Stomach (tissue), 9 donors: ENCODE measurements around the gene L3MBTL4. TPM values are rescaled to one million over a fixed set of nuclear protein-coding genes. Genes with fewer than 3 reads are reported as not detected.
A peak's percentile ranks its signal among the peaks of the same experiment; 100 is the strongest.
"Not testable (repeated sequence)": the region's sequence is repeated elsewhere in the genome, so short reads cannot be mapped to it uniquely, and the experiment has no call there.

Source experiments
- DNase-seq, 2 donors: peaks; one replicate each; pipeline versions ENCODE4 v3.0.0 to v3.0.0-alpha.2; 2013 to 2019
- H3K27ac ChIP-seq, 5 donors: fragments of 200-600 bp in 4 of 5; sonication (generic) in 4 of 5; one replicate each; pipeline ENCODE4 v1.5.1; 2013 to 2019; ENCODE audit warnings: mild to moderate bottlenecking in 1 of 5, moderate library complexity in 1 of 5
- H3K27me3 ChIP-seq, 3 donors: fragments of 200-600 bp; sonication (generic); one replicate each; pipeline ENCODE4 v1.5.1; 2017 to 2019; ENCODE audit warnings: mixed run types in 1 of 3
- H3K36me3 ChIP-seq, 4 donors: fragments of 200-600 bp; sonication (generic); 1 replicate in 3 of 4; 2 replicates in 1 of 4; pipeline ENCODE4 v1.5.1; 2016 to 2019
- H3K4me1 ChIP-seq, 4 donors: fragments of 200-600 bp; sonication (generic); one replicate each; pipeline ENCODE4 v1.5.1; 2016 to 2019
- H3K4me3 ChIP-seq, 4 donors: fragments of 200-600 bp; sonication (generic) in 3 of 4; one replicate each; pipeline ENCODE4 v1.5.1; 2016 to 2019; ENCODE audit warnings: mild to moderate bottlenecking in 1 of 4
- H3K9me3 ChIP-seq, 4 donors: fragments of 200-600 bp; sonication (generic); one replicate each; pipeline ENCODE4 v1.5.1; 2016 to 2019
- CTCF ChIP-seq, 7 experiments: fragments of 450-650 bp in 4 of 7; fragments of 200-600 bp in 3 of 7; sonication (generic) in 3 of 7; IDR thresholded peaks; one replicate each; pipeline ENCODE4 v1.5.1; 2016 to 2019; ENCODE audit warnings: antibody characterized with exemption in 7 of 7, control low read depth in 2 of 7, mild to moderate bottlenecking in 1 of 7
- EP300 ChIP-seq: sonication (generic); formaldehyde crosslinking; IDR thresholded peaks from one replicate; pipeline ENCODE4 v1.6.1; 2017; ENCODE audit warnings: antibody characterized with exemption
- POLR2A ChIP-seq, 4 donors: fragments of 450-650 bp; IDR thresholded peaks; one replicate each; pipeline ENCODE4 v1.6.1; 2016; ENCODE audit warnings: antibody characterized with exemption in 4 of 4, control low read depth in 2 of 4, mild to moderate bottlenecking in 1 of 4, moderate library complexity in 1 of 4
- POLR2AphosphoS5 ChIP-seq, 3 donors: sonication (generic); formaldehyde crosslinking; IDR thresholded peaks; one replicate each; pipeline ENCODE4 v1.6.1; 2016; ENCODE audit warnings: antibody characterized with exemption in 3 of 3
- WGBS, 5 donors: extraction: QIAGEN DNeasy Blood & Tissue Kit in 3 of 5; methylation state at CpG; one replicate each; pipeline versions ENCODE4 v1.1.5 to v1.1.7; 2013 to 2018; 5-methylcytosine and 5-hydroxymethylcytosine counted together
- intact Hi-C: fragments of 100-400 bp; cut with DNase I; formaldehyde crosslinking; loops from one replicate; pipeline ENCODE4 v1.15.1; 2023; ENCODE audit warnings: low total_unique reads
- polyA plus RNA-seq, 3 donors: library from polyadenylated mRNA; stranded (reverse); fragments of 200-250 nt; gene quantifications; one replicate each; pipeline ENCODE4 v1.2.3, GENCODE V29; 2013
- total RNA-seq, 5 donors: library from RNA; depleted of rRNA; stranded (reverse); fragments of >200 nt; gene quantifications; one replicate each; pipeline versions ENCODE4 v1.1.0 to v1.2.3, GENCODE V29; 2014 to 2016
- donor health status: healthy with polysubstance abuse.
- donor health status: Bipolar disorder and iron deficiency.
- donor health status: healthy.

The L3MBTL4 gene
- total and polyA plus RNA-seq, 8 donors = 1.9 to 23.3 (median 7.6) TPM

- Histone ChIP-seq H3K27ac (peak overlapping the region in 1 of 5 donors; percentile 13), H3K36me3 (no peaks in the 10 kb centered on the region), H3K4me3 (no peak overlapping the region), H3K9me3 (no peaks in the 10 kb centered on the region), H3K27me3 (no peaks in the 10 kb centered on the region), H3K4me1 (peaks cover 0 to 13% (median 5%) of the 10 kb centered on the region in 4 donors)
- 52 to 62% (median 60%) methylated on average over 7 of the region's 7 CpGs for WGBS, 5 donors
- DNase-seq = peak in 1 of 2 donors; percentile 16
- intact Hi-C loops = no loop called here
- TF ChIP-seq POLR2AphosphoS5 (IDR thresholded peaks at IDR 0.05) (no peak), EP300 (no peak), CTCF (IDR thresholded peaks at IDR 0.05) (no peak), POLR2A (IDR thresholded peaks at IDR 0.05) (no peak)
These were observed 358.4 kb downstream of the L3MBTL4 start for GRCh38 chr18:6056171-6056910.

- intact Hi-C loops = no loop called here
- H3K4me1 ChIP-seq = peaks cover 0 to 13% (median 5%) of the 10 kb centered on the region in 4 donors
- no peaks in the 10 kb centered on the region for H3K36me3 ChIP-seq
- 60 to 69% (median 65%) methylated on average over 5 of the region's 5 CpGs for WGBS, 5 donors
- TF ChIP-seq CTCF (IDR thresholded peaks at IDR 0.05) (no peak), EP300 (no peak), POLR2AphosphoS5 (IDR thresholded peaks at IDR 0.05) (no peak), POLR2A (IDR thresholded peaks at IDR 0.05) (no peak)
- no peak overlapping the region for H3K4me3 ChIP-seq
- no peak for DNase-seq
- H3K27ac ChIP-seq = peak overlapping the region in 1 of 5 donors; percentile 13
- H3K9me3 ChIP-seq = no peaks in the 10 kb centered on the region
- H3K27me3 ChIP-seq = no peaks in the 10 kb centered on the region
These were observed 359.0 kb downstream of the L3MBTL4 start for GRCh38 chr18:6055711-6056110.

- Histone ChIP-seq H3K4me1 (peaks cover 0 to 13% (median 5%) of the 10 kb centered on the region in 4 donors), H3K27ac (no peak overlapping the region), H3K9me3 (no peaks in the 10 kb centered on the region), H3K27me3 (no peaks in the 10 kb centered on the region), H3K4me3 (no peak overlapping the region), H3K36me3 (no peaks in the 10 kb centered on the region)
- DNase-seq = no peak
- 82 to 89% (median 86%) methylated on average over 9 of the region's 9 CpGs for WGBS, 5 donors
- intact Hi-C loops = no loop called here
- TF ChIP-seq EP300 = no peak
- no peak for TF ChIP-seq POLR2AphosphoS5 (IDR thresholded peaks at IDR 0.05)
- no peak for TF ChIP-seq POLR2A (IDR thresholded peaks at IDR 0.05)
- no peak for TF ChIP-seq CTCF (IDR thresholded peaks at IDR 0.05)
These were observed 360.4 kb downstream of the L3MBTL4 start for GRCh38 chr18:6054256-6054842.

GRCh38 chr18:6052449-6052913 is 362.2 kb downstream of the L3MBTL4 start:
- intact Hi-C loops = no loop called here
- Histone ChIP-seq H3K36me3 (no peaks in the 10 kb centered on the region), H3K4me1 (peaks cover 0 to 13% (median 5%) of the 10 kb centered on the region in 4 donors), H3K27ac (no peak overlapping the region), H3K9me3 (peaks cover 0 to 4% (median 0%) of the 10 kb centered on the region in 4 donors), H3K27me3 (no peaks in the 10 kb centered on the region), H3K4me3 (no peak overlapping the region)
- TF ChIP-seq POLR2A (IDR thresholded peaks at IDR 0.05) (no peak), CTCF (IDR thresholded peaks at IDR 0.05) (no peak), POLR2AphosphoS5 (IDR thresholded peaks at IDR 0.05) (no peak), EP300 (no peak)
- peak in 1 of 2 donors; percentile 16 for DNase-seq
- 49 to 66% (median 62%) methylated on average over 5 of the region's 5 CpGs for WGBS, 5 donors

GRCh38 chr18:6047596-6047995 is 367.1 kb downstream of the L3MBTL4 start:
- H3K36me3 ChIP-seq, H3K27ac ChIP-seq, DNase-seq, H3K4me1 ChIP-seq, intact Hi-C loops, H3K27me3 ChIP-seq, H3K4me3 ChIP-seq: not testable (repeated sequence)
- peaks cover 0 to 27% (median 8%) of the 10 kb centered on the region in 4 donors for H3K9me3 ChIP-seq
- 86 to 93% (median 92%) methylated on average over 2 of the region's 2 CpGs for WGBS, 5 donors
